GM12878 (cell line): ENCODE data around the gene DDX23. TPM values are rescaled to one million over a fixed set of nuclear protein-coding genes. Genes with fewer than 3 reads are reported as not detected.

Experiments
- ATAC-seq: fragments of 200-7000 bp; cut with Tn5 transposase; 3 replicates; pipeline ENCODE4 v1.9.1; 2020; ENCODE audit warnings: mild to moderate bottlenecking, moderate library complexity
- BruUV-seq: library from RNA; stranded (reverse); fragments of 400-500 nt; replicated peaks from 2 replicates; lab custom pipeline; 2021; lab: Mats Ljungman, UMichigan
- CTCF ChIA-PET: fragments of 300-600 bp; sonication (Branson Sonifier 250); formaldehyde crosslinking; extraction: SDS; loops from one replicate; lab custom pipeline; 2021; ENCODE audit warnings: inconsistent platforms; lab: Yijun Ruan, JAX
- POLR2A ChIA-PET: fragments of 350-600 bp; formaldehyde crosslinking; extraction: SDS; loops from one replicate; lab custom pipeline; 2021; ENCODE audit warnings: inconsistent platforms; lab: Charles Lee
- RAD21 ChIA-PET: fragments of 300-600 bp; sonication (Branson Sonifier 250); formaldehyde crosslinking; loops from one replicate; lab custom pipeline; 2023; ENCODE audit warnings: antibody characterized with exemption; ENCODE audit not compliant: unreplicated experiment; lab: Charles Lee
- SMC1A ChIA-PET: fragments of 300-600 bp; sonication (Branson Sonifier 250); formaldehyde crosslinking; loops from one replicate; lab custom pipeline; 2023; ENCODE audit not compliant: unreplicated experiment, uncharacterized antibody; lab: Charles Lee
- DNase-seq: peaks from one replicate; pipeline ENCODE4 v3.0.0-alpha.2; 2011; ENCODE audit warnings: low read depth, low spot score
- FAIRE-seq: peaks from 3 replicates; lab custom pipeline; 2011; peaks lifted over from hg19 to GRCh38; lab: Jason Lieb, UNC
- H2AFZ ChIP-seq: 2 replicates; pipeline ENCODE4 v1.6.0; 2011; ENCODE audit warnings: low read depth, low read length, control low read depth; ENCODE audit not compliant: control insufficient read depth
- H3K27ac ChIP-seq: 2 replicates; pipeline ENCODE4 v1.5.1; 2011; ENCODE audit warnings: control low read depth; ENCODE audit not compliant: control insufficient read depth, insufficient read depth
- H3K27me3 ChIP-seq, 2 experiments: replicated peaks in 1 of 2; 2 replicates each; pipeline versions ENCODE4 v1.6.0 to v1.6.1; 2011; ENCODE audit warnings: low read length in 1 of 2; ENCODE audit not compliant: control insufficient read depth in 2 of 2, insufficient read depth in 2 of 2
- H3K36me3 ChIP-seq, 2 experiments: 2 replicates each; pipeline ENCODE4 v1.5.1; 2011; ENCODE audit warnings: low read length in 1 of 2; ENCODE audit not compliant: control insufficient read depth in 2 of 2, insufficient read depth in 2 of 2
- H3K4me1 ChIP-seq: 2 replicates; pipeline ENCODE4 v1.6.1; 2011; ENCODE audit warnings: mild to moderate bottlenecking, low read length, moderate library complexity, mixed read lengths; ENCODE audit not compliant: control insufficient read depth, insufficient read depth
- H3K4me2 ChIP-seq: 2 replicates; pipeline ENCODE4 v1.6.0; 2011; ENCODE audit warnings: control low read depth; ENCODE audit not compliant: control insufficient read depth, insufficient read depth
- H3K4me3 ChIP-seq: fragments of 200-600 bp; sonication (generic); 2 replicates; pipeline ENCODE4 v1.5.1; 2016
- H3K79me2 ChIP-seq: 2 replicates; pipeline ENCODE4 v1.6.0; 2011; ENCODE audit warnings: low read length; ENCODE audit not compliant: control insufficient read depth, insufficient read depth
- H3K9ac ChIP-seq: 2 replicates; pipeline ENCODE4 v1.8.0; 2011; ENCODE audit warnings: low read length, control low read depth, mixed read lengths; ENCODE audit not compliant: control insufficient read depth, insufficient read depth
- H3K9me3 ChIP-seq: replicated peaks from 3 replicates; pipeline ENCODE4 v1.5.1; 2011; ENCODE audit warnings: mild to moderate bottlenecking, low read length; ENCODE audit not compliant: control insufficient read depth, insufficient read depth
- H4K20me1 ChIP-seq: 2 replicates; pipeline ENCODE4 v1.6.0; 2011; ENCODE audit not compliant: control insufficient read depth, insufficient read depth
- BCL11A ChIP-seq: IDR thresholded peaks from 2 replicates; pipeline ENCODE4 v1.6.1; 2011; ENCODE audit warnings: low read depth, low read length
- BMI1 ChIP-seq: fragments of 450-650 bp; IDR thresholded peaks from 2 replicates; pipeline ENCODE4 v1.6.1; 2016; ENCODE audit warnings: mild to moderate bottlenecking, moderate library complexity, borderline replicate concordance
- EP300 ChIP-seq, 2 experiments: fragments of 150-350 bp in 1 of 2; IDR thresholded peaks; 2 replicates each; pipeline ENCODE4 v1.6.1; 2011 to 2012; ENCODE audit warnings: low read depth in 2 of 2, low read length in 2 of 2, borderline replicate concordance in 1 of 2, improper control_type of control experiment in 1 of 2, inconsistent platforms in 1 of 2; ENCODE audit not compliant: control insufficient read depth in 1 of 2
- IKZF1 ChIP-seq: fragments of 450-650 bp; conservative IDR thresholded peaks from 2 replicates; pipeline ENCODE4 v1.6.1; 2017; ENCODE audit warnings: antibody characterized with exemption, mild to moderate bottlenecking
- IRF3 ChIP-seq: fragments of 450-650 bp; IDR thresholded peaks from 2 replicates; pipeline ENCODE4 v1.6.1; 2014; ENCODE audit warnings: mild to moderate bottlenecking
- JUND ChIP-seq: IDR thresholded peaks from 2 replicates; pipeline ENCODE4 v1.6.1; 2012; ENCODE audit warnings: low read depth, mild to moderate bottlenecking, low read length, improper control_type of control experiment, moderate library complexity
- MAX ChIP-seq: IDR thresholded peaks from 2 replicates; pipeline ENCODE4 v1.6.1; 2012; ENCODE audit warnings: low read depth, low read length, improper control_type of control experiment
- MTA2 ChIP-seq: fragments of 450-650 bp; IDR thresholded peaks from 2 replicates; pipeline ENCODE4 v1.6.1; 2016; ENCODE audit warnings: low read depth, mild to moderate bottlenecking, moderate library complexity
- MYB ChIP-seq: fragments of 150-350 bp; IDR thresholded peaks from 2 replicates; pipeline ENCODE4 v1.6.1; 2014; ENCODE audit warnings: mild to moderate bottlenecking, low read depth, low read length, borderline replicate concordance
- NBN ChIP-seq: fragments of 450-650 bp; IDR thresholded peaks from 2 replicates; pipeline ENCODE4 v1.6.1; 2016
- POLR2AphosphoS5 ChIP-seq: IDR thresholded peaks from 2 replicates; pipeline ENCODE4 v1.6.1; 2011; ENCODE audit warnings: mild to moderate bottlenecking, low read length, inconsistent platforms
- RAD21 ChIP-seq: IDR thresholded peaks from 2 replicates; pipeline ENCODE4 v1.6.1; 2011; ENCODE audit warnings: mild to moderate bottlenecking, low read depth, low read length, moderate library complexity; ENCODE audit not compliant: insufficient read depth
- SMAD5 ChIP-seq: IDR thresholded peaks from 2 replicates; pipeline ENCODE4 v1.6.1; 2016; ENCODE audit warnings: antibody characterized with exemption, low read depth
- STAT3 ChIP-seq: IDR thresholded peaks from 2 replicates; pipeline ENCODE4 v1.6.1; 2011; ENCODE audit warnings: low read depth, low read length, improper control_type of control experiment
- TCF12 ChIP-seq: IDR thresholded peaks from 2 replicates; pipeline ENCODE4 v1.6.1; 2011; ENCODE audit warnings: low read depth, mild to moderate bottlenecking, low read length
- TCF7 ChIP-seq: IDR thresholded peaks from 2 replicates; pipeline ENCODE4 v1.6.1; 2014; ENCODE audit warnings: antibody characterized with exemption, borderline replicate concordance
- YY1 ChIP-seq: IDR thresholded peaks from 2 replicates; pipeline ENCODE4 v1.6.1; 2011; ENCODE audit warnings: low read depth, mild to moderate bottlenecking, low read length
- WGBS: methylation state at CpG from one replicate; pipeline ENCODE4 v1.1.6; 2016; ENCODE audit warnings: low lambda C conversion rate; ENCODE audit not compliant: insufficient replicate concordance, insufficient coverage; ENCODE audit errors: missing lambda C conversion rate; 5-methylcytosine and 5-hydroxymethylcytosine counted together
- in situ Hi-C: fragments of 300-500 bp; cut with MboI; formaldehyde crosslinking; loops from 9 replicates; pipeline ENCODE4 v1.14.3; 2018; ENCODE audit warnings: mixed read lengths
- intact Hi-C: fragments of 100-400 bp; cut with micrococcal nuclease; formaldehyde crosslinking; loops from one replicate; pipeline ENCODE4 v1.14.2; 2022; ENCODE audit not compliant: unreplicated experiment
- polyA plus RNA-seq, 11 experiments: library from polyadenylated mRNA; depleted of rRNA in 4 of 11; unstranded in 6 of 11; stranded (reverse) in 5 of 11; fragments of >200 nt; fragmentation: Nextera tagmentation in 4 of 11; fragmentation: Illumina TruSeq in 1 of 11; extraction: Ambion mirVana in 4 of 11; extraction: Trizol in 1 of 11; gene quantifications; 1 replicate in 1 of 11; 2 replicates in 10 of 11; pipeline versions ENCODE4 v1.2.1 to v1.2.3, GENCODE V29; 2011 to 2016; ENCODE audit warnings: inconsistent platforms in 2 of 11, missing spikeins in 2 of 11, low read depth in 1 of 11
- total RNA-seq, 4 experiments: library from RNA; depleted of rRNA in 3 of 4; stranded (reverse); fragments of >200 nt in 3 of 4; fragmentation: Illumina TruSeq in 1 of 4; extraction: Trizol in 1 of 4; gene quantifications; 2 replicates each; pipeline versions ENCODE4 v1.2.1 to v1.2.3, GENCODE V29; 2013 to 2021

Gene DDX23
- total and polyA plus RNA-seq, 10 of the 15 experiments (the other 5 are each of a cell fraction or from before 2014, with no cell fraction given): 25.8 to 107 (median 77.4) TPM

GRCh38 chr12:48823281-48823680, 28.7 kb downstream of the DDX23 start:
- FAIRE-seq: no peak
- H3K4me2 ChIP-seq: no peak overlapping the region
- no peak for DNase-seq
- TF ChIP-seq TCF12 (no peak), TCF7 (no peak), STAT3 (no peak), IRF3 (no peak), SMAD5 (no peak), BCL11A (no peak), BMI1 (no peak), EP300 (IDR thresholded peaks at IDR 0.05; ENCODE audit: borderline replicate concordance in 1 of 2, control insufficient read depth in 1 of 2, low read depth in 2 of 2, low read length in 2 of 2) (no peak), RAD21 (no peak), NBN (no peak), IKZF1 (no peak), MAX (no peak), MYB (no peak), MTA2 (no peak), JUND (no peak), YY1 (no peak), POLR2AphosphoS5 (no peak)
- TF ChIP-seq, all 136 proteins: peak for 0
- no TSS peak for BruUV-seq
- ChIA-PET POLR2A (no interaction called here), CTCF (interaction anchor here (4.2 kb wide), 1 partner anchor 9 kb away, joined by 26 read pairs; no protein-coding TSS in a partner anchor), SMC1A (no interaction called here), RAD21 (interaction anchor here (0.8 kb wide), 1 partner anchor 29 kb away, joined by 3 read pairs; the partner anchor contains the start of gene DDX23)
- no peaks in the 10 kb centered on the region; the same call in 1 of the 2 replicates for H3K4me1 ChIP-seq
- H3K27ac ChIP-seq: no peak overlapping the region
- peaks cover 0 to 2% of the 10 kb centered on the region in 2 experiments; a peak in 3 of 4 replicates for H3K27me3 ChIP-seq
- H3K36me3 ChIP-seq: peaks cover 0 to under 1% of the 10 kb centered on the region in 2 experiments; a peak in 1 of 4 replicates
- H4K20me1 ChIP-seq: no peaks in the 10 kb centered on the region
- ATAC-seq: no peak
- H2AFZ ChIP-seq: no peak overlapping the region
- intact Hi-C loops (no loop called here), in situ Hi-C loops (no loop called here)
- H3K9me3 ChIP-seq: no peaks in the 10 kb centered on the region
- WGBS: 55% methylated on average over 10 of the region's 11 CpGs
- H3K9ac ChIP-seq: no peak overlapping the region
- H3K4me3 ChIP-seq: no peak overlapping the region
- no peaks in the 10 kb centered on the region for H3K79me2 ChIP-seq
